GM19463 (cell line): ENCODE data around the gene ORAI3.
A peak's percentile ranks its signal among the peaks of the same experiment; 100 is the strongest.

Source experiments
- ATAC-seq: cut with Tn5 transposase; IDR thresholded peaks from one replicate; pipeline ENCODE4 v1.9.1; 2021; ENCODE audit warnings: mild to moderate bottlenecking, moderate library complexity; ENCODE audit not compliant: unreplicated experiment

The ORAI3 gene

DNA sequence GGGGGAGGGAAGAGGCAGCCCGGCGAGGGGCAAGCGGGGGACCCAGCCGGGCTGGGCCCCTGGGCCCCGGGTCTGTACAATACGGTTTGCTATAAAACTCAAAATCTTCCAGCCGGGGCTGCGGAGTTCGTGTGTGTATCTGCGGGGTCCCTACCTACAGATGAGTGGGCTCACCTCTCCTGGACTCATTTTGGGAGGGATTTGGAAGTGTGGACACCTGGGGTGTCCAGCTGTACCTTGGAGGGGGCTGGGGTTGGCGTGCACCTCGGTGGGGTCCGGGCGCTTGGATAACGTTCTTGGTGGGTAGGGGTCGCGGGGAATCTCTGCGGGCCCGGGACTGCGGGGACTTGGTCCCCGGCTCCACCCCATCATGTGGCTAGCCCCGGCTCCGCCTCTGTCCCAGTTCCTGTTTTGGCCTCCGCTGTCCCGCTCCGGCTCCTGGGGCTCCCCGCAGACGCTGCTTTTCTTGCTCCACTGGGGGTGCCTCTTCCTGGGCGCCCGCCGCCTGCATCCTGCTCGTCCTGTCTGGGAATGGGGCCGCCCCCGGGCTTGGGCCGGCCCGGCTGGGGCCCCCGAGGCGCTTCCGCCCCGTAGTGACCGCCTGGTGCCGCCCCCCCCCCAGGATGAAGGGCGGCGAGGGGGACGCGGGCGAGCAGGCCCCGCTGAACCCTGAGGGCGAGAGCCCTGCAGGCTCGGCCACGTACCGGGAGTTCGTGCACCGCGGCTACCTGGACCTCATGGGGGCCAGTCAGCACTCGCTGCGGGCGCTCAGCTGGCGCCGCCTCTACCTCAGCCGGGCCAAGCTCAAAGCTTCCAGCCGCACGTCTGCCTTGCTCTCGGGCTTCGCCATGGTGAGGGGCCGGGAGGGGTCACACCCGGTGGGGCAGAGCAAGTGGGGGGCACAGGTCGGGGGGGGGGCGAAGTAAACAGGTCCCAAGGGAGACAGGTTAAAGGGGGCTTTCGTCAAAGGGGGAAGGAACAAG is at the start of gene ORAI3:
TSS of gene ORAI3 (plus strand) at position 402 of the 983 bp plus-strand sequence. CDS start at position 624, 222 bp downstream.
- peak; percentile 67 for ATAC-seq

DNA sequence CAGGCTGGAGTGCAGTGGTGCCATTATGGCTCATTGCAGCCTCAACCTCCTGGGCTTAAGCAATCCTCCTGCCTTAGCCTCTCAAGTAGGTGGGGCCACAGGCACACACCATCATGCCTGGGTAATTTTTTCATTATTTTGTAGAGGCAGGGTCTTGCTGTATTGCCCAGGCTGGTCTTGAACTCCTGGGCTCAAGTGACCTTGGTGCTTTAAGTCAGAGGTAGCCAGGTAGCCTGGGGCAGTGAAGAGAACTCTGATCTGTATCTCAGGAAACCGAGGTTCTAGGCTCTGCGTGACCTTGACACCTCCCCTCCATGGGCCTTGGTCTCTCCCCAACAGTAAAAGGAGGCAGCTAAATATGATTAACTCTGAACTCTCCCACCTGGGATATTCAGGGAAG is 49.1 kb upstream of the ORAI3 start:
- no peak for ATAC-seq

DNA sequence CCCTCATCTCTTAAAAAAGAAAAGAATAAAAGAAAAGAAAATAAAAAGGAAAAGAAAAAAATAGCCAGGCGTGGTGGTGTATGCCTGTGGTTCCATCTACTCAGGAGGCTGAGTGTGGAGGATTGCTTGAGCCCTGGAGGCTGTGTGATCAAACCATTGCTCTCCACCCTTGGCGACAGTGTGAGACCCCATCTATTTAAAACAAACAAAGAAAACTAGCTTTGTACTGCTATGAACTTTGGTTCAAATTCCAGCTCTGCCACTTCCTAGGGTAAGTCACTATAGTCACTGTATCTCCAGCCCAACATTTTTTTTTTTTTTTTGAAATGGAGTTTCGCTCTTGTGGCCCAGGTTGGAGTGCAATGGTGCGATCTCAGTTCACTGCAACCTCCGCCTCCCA is 48.3 kb upstream of the ORAI3 start:
- ATAC-seq = no peak

DNA sequence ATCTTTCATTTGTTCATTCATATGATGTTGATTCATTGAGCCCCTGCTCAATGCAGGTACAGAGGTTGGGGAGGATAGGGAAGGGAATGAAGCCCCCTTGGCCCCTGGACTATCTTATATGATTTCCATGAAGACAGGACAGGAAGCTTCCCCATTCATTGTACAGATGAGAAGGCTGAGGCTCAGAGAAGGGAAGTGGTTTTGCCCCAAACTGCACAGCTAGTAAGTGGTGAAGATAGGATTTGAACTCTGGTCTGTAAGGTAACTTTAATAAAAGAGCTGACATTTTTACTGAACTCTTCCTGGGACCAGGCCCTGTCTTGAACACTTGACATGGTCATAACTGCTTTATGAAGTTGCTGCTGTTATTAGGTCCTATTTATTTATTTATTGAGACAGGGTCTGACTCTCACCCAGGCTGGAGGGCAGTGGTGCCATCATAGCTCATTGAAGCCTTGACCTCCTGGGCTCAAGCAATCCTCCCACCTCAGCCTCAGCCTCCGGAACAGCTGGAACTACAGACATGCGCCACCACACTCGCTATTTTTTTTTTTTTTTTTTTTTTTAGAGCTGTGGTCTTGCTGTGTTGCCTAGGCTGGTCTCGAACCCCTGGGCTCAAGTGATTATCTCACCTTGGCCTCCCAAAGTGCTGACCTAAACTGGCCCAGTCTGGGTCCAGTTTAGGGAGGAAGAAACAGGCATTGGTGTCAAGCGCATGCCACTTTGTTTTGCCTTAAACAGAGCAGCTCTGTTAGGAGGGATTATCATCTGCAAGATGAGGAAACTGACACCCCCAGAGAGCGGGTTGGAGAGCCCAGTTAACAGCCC is 47.5 kb upstream of the ORAI3 start:
- ATAC-seq = no peak

GRCh38 chr16:30902029-30902972 is 46.6 kb upstream of the ORAI3 start:
- ATAC-seq = no peak

DNA sequence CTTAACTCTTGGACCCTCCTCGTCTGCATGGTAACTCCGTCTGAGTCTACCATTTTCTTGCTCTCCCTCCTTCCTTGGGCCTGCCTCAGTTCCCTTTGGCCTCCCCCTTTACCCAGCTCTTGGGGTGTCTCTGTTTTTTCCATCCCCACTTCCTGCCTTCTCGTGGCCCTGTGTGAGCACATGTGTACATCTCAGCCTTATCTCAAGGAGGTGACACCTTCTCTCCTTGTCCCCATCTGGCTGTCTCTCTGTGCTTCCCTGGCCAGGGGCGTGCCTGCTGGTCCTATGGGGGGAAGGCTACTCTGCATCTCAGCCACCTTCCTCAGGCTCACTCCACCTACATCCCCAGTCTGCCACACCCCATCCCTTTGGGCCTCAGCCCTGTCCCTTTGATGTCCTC is 45.9 kb upstream of the ORAI3 start:
- ATAC-seq = no peak

- ATAC-seq = no peak
These were observed 45.3 kb upstream of the ORAI3 start for GRCh38 chr16:30903596-30903995.

DNA sequence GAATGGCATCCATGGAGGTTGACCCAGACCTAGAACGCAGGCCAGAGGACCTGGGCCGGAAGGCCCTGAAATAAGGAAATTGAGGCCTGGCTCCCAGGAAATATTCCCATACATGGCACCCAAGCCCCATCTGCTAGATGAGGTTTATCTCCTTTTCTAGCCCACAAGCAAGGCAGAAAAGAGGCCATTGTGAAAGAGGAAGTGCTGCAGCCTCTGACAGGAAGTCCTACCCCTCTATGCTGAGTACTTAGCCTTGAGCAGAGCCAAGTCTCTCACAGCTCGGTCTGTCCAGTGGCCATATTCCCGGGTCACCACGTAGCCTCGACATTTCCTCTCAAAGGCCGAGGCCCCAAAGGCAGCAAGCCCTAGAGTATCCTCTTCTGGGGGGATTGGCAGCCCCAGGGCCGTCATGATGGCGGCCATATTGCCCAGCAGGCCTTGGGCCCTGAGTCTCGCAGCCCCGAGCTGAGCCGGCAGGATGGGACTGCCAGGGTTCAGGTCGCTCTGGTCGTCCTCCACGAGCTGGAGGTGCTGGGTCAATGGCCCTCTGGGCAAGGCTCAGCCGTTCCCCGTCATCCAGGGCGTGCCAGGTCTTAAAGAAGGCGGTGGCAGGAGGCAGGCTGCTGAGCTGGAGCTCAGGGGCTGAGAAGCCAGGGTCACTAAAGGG is 44.6 kb upstream of the ORAI3 start:
- no peak for ATAC-seq

DNA sequence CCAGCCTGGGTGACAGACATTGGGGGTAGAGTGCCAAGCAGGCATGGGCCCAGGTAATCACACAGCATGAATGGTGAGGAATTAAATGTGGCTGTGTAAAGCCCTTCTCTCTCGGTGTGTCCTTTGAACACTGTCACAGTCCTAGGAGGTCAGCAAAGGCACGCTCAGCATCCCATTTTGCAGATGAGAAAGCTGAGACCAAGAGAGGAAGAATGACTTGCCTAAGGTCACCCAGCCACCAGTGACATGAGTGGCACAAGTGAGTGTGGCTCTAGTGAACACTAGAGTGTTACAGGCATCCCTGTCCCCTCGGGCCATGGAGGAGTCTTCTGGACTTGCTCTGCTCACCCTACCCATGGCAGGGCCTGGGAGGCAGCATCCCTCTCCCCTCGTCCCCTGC is 41.8 kb upstream of the ORAI3 start:
- ATAC-seq = no peak

DNA sequence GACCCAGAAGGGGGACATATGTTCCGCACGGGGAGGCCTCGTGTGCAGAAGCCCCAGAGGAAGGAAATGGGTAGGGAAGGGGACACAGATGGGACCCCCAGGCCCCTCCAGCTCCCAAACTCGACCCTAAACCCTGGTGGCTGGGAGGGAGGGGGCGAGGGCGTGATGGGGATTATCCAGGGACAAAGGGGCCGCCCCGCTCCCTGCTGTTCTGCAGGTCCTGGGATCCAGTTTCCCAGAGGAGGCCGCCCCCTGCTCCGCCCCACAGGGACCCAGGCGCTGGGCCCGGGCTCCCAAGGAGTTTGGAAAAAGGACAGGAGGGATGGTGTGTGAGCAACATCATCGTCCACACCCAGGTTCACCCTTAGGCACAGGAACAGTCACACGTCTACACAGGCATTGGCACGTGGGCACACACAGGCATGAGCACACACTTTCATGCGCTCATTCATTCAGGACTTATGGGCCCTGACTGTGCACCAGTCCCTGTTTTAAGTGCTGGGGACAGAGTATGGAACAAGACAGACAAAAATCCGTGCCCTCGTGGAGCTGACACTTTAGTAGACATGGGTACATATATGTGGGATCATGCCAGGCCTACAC is 38.3 kb upstream of the ORAI3 start:
- no peak for ATAC-seq

DNA sequence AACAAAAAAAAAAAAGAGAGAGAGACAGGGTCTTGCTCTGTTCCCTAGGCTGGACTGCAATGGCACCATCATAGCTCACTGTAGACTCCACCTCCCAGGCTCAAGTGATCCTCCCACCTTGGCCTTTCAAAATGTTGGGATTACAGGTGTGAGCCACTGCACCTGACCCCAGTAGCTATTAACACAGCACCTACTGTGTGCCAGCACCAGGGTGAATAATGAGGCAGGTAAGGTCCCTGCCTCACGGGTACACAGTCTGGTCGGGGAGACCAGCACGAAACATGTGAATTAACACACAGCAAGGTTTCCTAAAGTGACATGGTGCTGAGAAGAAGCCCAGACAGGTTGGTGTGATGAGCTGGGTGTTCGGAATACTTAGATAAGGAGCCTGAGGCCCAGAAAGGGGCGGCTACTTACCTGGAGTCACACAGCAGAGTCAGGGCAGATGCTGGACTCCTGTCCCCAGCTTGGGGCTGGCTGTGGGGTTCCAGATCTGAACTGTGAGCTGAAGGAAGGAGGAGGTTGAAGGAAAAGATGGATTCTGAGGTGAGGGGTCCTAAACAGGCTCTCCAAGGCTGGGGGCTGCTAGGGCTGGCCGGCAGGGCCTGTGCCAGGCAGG is 36.0 kb upstream of the ORAI3 start:
- no peak for ATAC-seq

DNA sequence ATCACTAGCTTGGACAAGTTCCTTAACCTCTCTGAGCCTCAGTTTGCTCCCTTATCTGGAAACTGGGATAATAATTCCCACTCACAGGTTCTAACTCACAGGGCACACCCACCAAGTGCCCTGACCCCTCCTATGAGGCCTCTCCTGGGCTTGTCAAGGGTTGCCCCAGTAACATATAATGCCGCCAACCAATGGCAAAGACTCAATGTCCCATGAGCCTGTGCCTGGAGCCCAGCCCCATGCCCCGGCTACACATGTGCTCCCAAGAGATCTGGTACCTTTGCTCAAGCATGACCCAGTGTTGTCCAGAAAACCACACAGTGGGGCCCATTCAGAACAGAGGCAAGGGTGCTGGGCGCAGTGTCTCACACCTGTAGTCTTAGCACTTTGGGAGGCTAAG is 34.0 kb upstream of the ORAI3 start:
- no peak for ATAC-seq

DNA sequence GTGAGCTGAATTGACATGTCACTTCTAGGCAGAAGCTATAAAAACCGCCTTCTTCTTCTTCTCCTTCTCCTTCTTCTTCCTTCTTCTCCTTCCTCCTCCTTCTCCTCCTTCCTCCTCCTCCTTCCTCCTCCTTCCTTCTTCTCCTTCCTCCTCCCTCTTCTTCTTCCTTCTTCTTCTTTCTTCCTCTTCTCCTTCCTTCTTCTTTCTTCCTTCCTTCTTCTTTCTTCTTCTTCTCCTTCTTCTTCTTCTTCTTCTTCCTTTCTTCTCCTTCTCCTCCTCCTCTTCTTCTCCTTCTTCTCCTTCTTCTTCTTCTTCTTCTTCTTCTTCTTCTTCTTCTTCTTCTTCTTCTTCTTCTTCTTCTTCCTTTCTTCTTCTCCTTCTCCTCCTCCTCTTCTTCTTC is 30.3 kb upstream of the ORAI3 start:
- no peak for ATAC-seq

GRCh38 chr16:30920891-30921290 is 28.0 kb upstream of the ORAI3 start:
- ATAC-seq = no peak

DNA sequence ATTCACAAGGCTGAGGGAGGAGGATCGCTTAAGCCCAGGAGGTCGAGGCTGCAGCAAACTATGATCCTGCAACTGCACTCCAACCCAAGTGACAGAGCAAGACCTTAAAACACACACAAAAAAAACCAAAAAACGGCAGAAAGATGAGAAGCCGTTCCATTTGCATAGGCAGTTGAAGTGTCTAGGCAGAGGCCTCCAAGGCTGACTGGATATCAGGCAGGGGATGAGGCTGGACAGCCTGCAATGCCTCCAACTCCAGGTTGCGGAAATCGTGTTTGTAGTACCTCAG is 27.5 kb upstream of the ORAI3 start:
- no peak for ATAC-seq

GRCh38 chr16:30921748-30922419 is 27.0 kb upstream of the ORAI3 start:
- ATAC-seq = no peak

- peak; percentile 68 for ATAC-seq
These were observed 26.4 kb upstream of the ORAI3 start for GRCh38 chr16:30922420-30922959.

GRCh38 chr16:30922960-30923535 is 25.8 kb upstream of the ORAI3 start:
- ATAC-seq = peak; percentile 62
